ENCODE data around the gene PHETA1. TPM values are rescaled to one million over a fixed set of nuclear protein-coding genes. Genes with fewer than 3 reads are reported as not detected.
A peak's percentile ranks its signal among the peaks of the same experiment; 100 is the strongest.

PHETA1 gene
- total and polyA plus RNA-seq, 8 donors: 7.2 to 20.5 (median 10.4) TPM

DNA sequence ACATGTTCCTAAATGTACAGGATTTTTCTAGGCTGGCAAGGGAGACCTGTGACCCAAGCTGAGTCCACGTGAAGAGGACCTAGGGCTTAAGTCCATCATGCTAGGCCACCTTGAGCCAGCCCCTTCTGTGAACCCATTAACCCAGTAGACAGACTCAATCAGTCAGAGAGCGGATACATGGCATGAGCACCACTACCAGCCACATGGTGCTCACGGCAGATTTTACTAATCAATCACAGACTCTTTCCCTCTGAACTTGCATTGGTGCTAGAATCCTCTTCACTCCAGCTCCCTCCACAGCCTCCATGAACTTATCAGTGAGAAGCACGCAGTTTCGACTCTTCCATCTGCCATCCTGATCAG is 9.0 kb downstream of the PHETA1 start:
- intact Hi-C loops (cut with DNase I): no loop called here
- no peak for ATAC-seq
- no peaks in the 10 kb centered on the region for H3K9me3 ChIP-seq
- DNase-seq: no peak
- peaks cover 0 to 8% of the 10 kb centered on the region in 2 donors for H3K4me1 ChIP-seq
- no peak overlapping the region for H3K27ac ChIP-seq
- H3K27me3 ChIP-seq: no peaks in the 10 kb centered on the region
- H3K36me3 ChIP-seq: peaks cover 0 to 25% of the 10 kb centered on the region in 2 donors
- H3K4me3 ChIP-seq: no peak overlapping the region
- TF ChIP-seq, protein P1, sequence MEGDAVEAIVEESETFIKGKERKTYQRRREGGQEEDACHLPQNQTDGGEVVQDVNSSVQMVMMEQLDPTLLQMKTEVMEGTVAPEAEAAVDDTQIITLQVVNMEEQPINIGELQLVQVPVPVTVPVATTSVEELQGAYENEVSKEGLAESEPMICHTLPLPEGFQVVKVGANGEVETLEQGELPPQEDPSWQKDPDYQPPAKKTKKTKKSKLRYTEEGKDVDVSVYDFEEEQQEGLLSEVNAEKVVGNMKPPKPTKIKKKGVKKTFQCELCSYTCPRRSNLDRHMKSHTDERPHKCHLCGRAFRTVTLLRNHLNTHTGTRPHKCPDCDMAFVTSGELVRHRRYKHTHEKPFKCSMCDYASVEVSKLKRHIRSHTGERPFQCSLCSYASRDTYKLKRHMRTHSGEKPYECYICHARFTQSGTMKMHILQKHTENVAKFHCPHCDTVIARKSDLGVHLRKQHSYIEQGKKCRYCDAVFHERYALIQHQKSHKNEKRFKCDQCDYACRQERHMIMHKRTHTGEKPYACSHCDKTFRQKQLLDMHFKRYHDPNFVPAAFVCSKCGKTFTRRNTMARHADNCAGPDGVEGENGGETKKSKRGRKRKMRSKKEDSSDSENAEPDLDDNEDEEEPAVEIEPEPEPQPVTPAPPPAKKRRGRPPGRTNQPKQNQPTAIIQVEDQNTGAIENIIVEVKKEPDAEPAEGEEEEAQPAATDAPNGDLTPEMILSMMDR (IDR thresholded peaks at IDR 0.05): no peak

- TF ChIP-seq, protein P1 (IDR thresholded peaks at IDR 0.05): no peak
- no peak overlapping the region for H3K4me3 ChIP-seq
- no peak for DNase-seq
- peaks cover 0 to 8% of the 10 kb centered on the region in 2 donors for H3K4me1 ChIP-seq
- H3K27me3 ChIP-seq: no peaks in the 10 kb centered on the region
- H3K36me3 ChIP-seq: peaks cover 0 to 20% of the 10 kb centered on the region in 2 donors
- H3K27ac ChIP-seq: no peak overlapping the region
- intact Hi-C loops (cut with DNase I): no loop called here
- peak; percentile 7 for ATAC-seq
- H3K9me3 ChIP-seq: no peaks in the 10 kb centered on the region
Observed at GRCh38 chr12:111359231-111359913, 9.5 kb downstream of the PHETA1 start.

GRCh38 chr12:111355201-111355925 is 13.5 kb downstream of the PHETA1 start:
- ATAC-seq (no peak), DNase-seq (no peak)
- TF ChIP-seq, protein P1 (IDR thresholded peaks at IDR 0.05): no peak
- no peaks in the 10 kb centered on the region for H3K36me3 ChIP-seq
- no peaks in the 10 kb centered on the region for H3K9me3 ChIP-seq
- H3K27me3 ChIP-seq: no peaks in the 10 kb centered on the region
- peaks cover 0 to 8% of the 10 kb centered on the region in 2 donors for H3K4me1 ChIP-seq
- intact Hi-C loops (cut with DNase I): no loop called here
- H3K4me3 ChIP-seq: no peak overlapping the region
- no peak overlapping the region for H3K27ac ChIP-seq

GRCh38 chr12:111354511-111354910 is 14.4 kb downstream of the PHETA1 start:
- Histone ChIP-seq H3K9me3 (no peaks in the 10 kb centered on the region), H3K4me3 (no peak overlapping the region), H3K27me3 (no peaks in the 10 kb centered on the region), H3K36me3 (no peaks in the 10 kb centered on the region), H3K4me1 (peaks cover 0 to 4% of the 10 kb centered on the region in 2 donors), H3K27ac (no peak overlapping the region)
- TF ChIP-seq, protein P1 (IDR thresholded peaks at IDR 0.05): no peak
- ATAC-seq (no peak), DNase-seq (no peak)
- intact Hi-C loops (cut with DNase I): no loop called here

GRCh38 chr12:111353603-111354295 is 15.1 kb downstream of the PHETA1 start:
- H3K36me3 ChIP-seq: no peaks in the 10 kb centered on the region
- intact Hi-C loops (cut with DNase I): no loop called here
- H3K4me3 ChIP-seq: no peak overlapping the region
- ATAC-seq (no peak), DNase-seq (no peak)
- H3K9me3 ChIP-seq: peaks cover 0 to 7% of the 10 kb centered on the region in 2 donors
- no peak overlapping the region for H3K27ac ChIP-seq
- H3K27me3 ChIP-seq: no peaks in the 10 kb centered on the region
- TF ChIP-seq, protein P1 (IDR thresholded peaks at IDR 0.05): no peak
- H3K4me1 ChIP-seq: no peaks in the 10 kb centered on the region

Measured in left lung (tissue), 10 donors.